ENCODE measurements around the gene PACRG.
"Not testable (repeated sequence)": the region's sequence is repeated elsewhere in the genome, so short reads cannot be mapped to it uniquely, and the experiment has no call there.

Gene PACRG

GRCh38 chr6:163308629-163309440, 581.1 kb downstream of the PACRG start:
- DNase-seq (ENCODE audit: low spot score) (no peak), FAIRE-seq (no peak)

- DNase-seq (ENCODE audit: low spot score) (peak; percentile 43), FAIRE-seq (no peak)
Measured at GRCh38 chr6:163309491-163310026, 581.8 kb downstream of the PACRG start.

- no peak for DNase-seq (ENCODE audit: low spot score)
Measured at GRCh38 chr6:163310096-163310972, 582.6 kb downstream of the PACRG start.

GRCh38 chr6:163310973-163311383, 583.2 kb downstream of the PACRG start:
- no peak for FAIRE-seq
- DNase-seq (ENCODE audit: low spot score), result no peak

More at GRCh38 chr6:163310096-163310972, 582.6 kb downstream of the PACRG start:
- no peak for FAIRE-seq

- DNase-seq (ENCODE audit: low spot score), result peak; percentile 21
- FAIRE-seq, result no peak
Measured at GRCh38 chr6:163311830-163312229, 584.1 kb downstream of the PACRG start.

GRCh38 chr6:163313566-163313965, 585.8 kb downstream of the PACRG start:
- FAIRE-seq (no peak), DNase-seq (ENCODE audit: low spot score) (no peak)

- FAIRE-seq, result no peak
- no peak for DNase-seq (ENCODE audit: low spot score)
Measured at GRCh38 chr6:163313981-163314380, 586.2 kb downstream of the PACRG start.

GRCh38 chr6:163314791-163315470, 587.2 kb downstream of the PACRG start:
- DNase-seq (ENCODE audit: low spot score) (no peak), FAIRE-seq (no peak)

- FAIRE-seq; DNase-seq (ENCODE audit: low spot score): not testable (repeated sequence)
Measured at GRCh38 chr6:163316866-163317495, 589.2 kb downstream of the PACRG start.

GRCh38 chr6:163318071-163318786, 590.5 kb downstream of the PACRG start:
- DNase-seq (ENCODE audit: low spot score) (no peak), FAIRE-seq (no peak)

GRCh38 chr6:163319609-163320366, 592.0 kb downstream of the PACRG start:
- no peak for DNase-seq (ENCODE audit: low spot score)
- no peak for FAIRE-seq

GRCh38 chr6:163320402-163320801, 592.6 kb downstream of the PACRG start:
- FAIRE-seq, result no peak
- DNase-seq (ENCODE audit: low spot score), result no peak

- FAIRE-seq (no peak), DNase-seq (ENCODE audit: low spot score) (no peak)
Measured at GRCh38 chr6:163320804-163321203, 593.0 kb downstream of the PACRG start.

- no peak for FAIRE-seq
- DNase-seq (ENCODE audit: low spot score), result no peak
Measured at GRCh38 chr6:163321717-163322116, 593.9 kb downstream of the PACRG start.

- FAIRE-seq (no peak), DNase-seq (ENCODE audit: low spot score) (no peak)
Measured at GRCh38 chr6:163323274-163323673, 595.5 kb downstream of the PACRG start.

- DNase-seq (ENCODE audit: low spot score) (no peak), FAIRE-seq (no peak)
Measured at GRCh38 chr6:163323705-163324104, 595.9 kb downstream of the PACRG start.

- DNase-seq (ENCODE audit: low spot score) (no peak), FAIRE-seq (no peak)
Measured at GRCh38 chr6:163324326-163324687, 596.5 kb downstream of the PACRG start.

GRCh38 chr6:163324688-163325389, 597.1 kb downstream of the PACRG start:
- DNase-seq (ENCODE audit: low spot score), result peak; percentile 52
- FAIRE-seq, result no peak

- no peak for DNase-seq (ENCODE audit: low spot score)
Measured at GRCh38 chr6:163325390-163325784, 597.6 kb downstream of the PACRG start.

More at GRCh38 chr6:163325390-163325784, 597.6 kb downstream of the PACRG start:
- FAIRE-seq, result no peak

All from urothelium cell line (cell line).